GM20000 (cell line): ENCODE data around the gene PABPN1L.

Source experiments
- DNase-seq: peaks from one replicate; pipeline ENCODE4 v3.0.0; 2012; ENCODE audit warnings: low spot score
- CTCF ChIP-seq: IDR thresholded peaks from 2 replicates; pipeline ENCODE4 v1.5.1; 2012; ENCODE audit warnings: mild to moderate bottlenecking, control low read depth; ENCODE audit errors: extremely low read depth, missing control alignments

The PABPN1L gene

DNA sequence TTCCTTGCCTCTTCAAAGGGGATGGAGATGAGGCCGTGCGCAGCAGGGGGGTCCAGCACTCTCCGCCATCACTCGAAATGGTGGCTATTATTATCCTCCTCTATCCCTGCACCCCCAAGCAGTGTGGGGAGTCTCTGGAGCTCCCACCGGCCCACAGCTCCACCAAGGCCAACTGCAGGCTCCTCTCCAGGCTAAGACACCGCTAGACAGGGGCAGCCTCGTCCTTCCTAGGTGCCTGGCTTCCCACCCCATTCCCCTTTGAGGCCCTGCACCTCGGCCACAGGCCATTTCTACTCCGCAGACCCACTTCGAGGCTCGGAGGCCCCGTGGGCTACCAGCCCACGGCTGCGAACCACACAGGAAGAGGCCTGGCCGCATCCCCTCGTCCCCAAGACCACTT lies 39.6 kb upstream of the PABPN1L start:
- no peak for DNase-seq
- no peak for TF ChIP-seq CTCF

DNA sequence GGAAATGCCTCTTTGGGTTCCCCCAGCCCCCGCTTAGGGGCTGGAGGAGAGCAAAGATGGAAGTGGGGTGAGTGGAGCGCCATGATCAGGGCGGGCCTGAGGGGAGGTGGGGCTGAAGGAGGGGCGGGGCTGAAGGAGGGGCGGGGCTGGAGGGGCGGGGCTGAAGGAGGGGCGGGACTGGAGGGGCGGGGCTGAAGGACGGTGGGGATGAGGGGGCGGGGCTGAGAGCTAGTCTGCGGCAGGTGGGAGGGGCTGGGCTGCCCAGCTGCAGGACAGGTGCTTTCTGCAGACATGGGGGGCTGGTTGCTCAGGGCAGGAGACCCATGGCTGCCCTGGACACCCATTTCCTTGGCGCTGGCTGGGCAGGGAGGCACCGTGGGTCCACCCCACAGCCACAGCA lies 39.1 kb upstream of the PABPN1L start:
- peak; percentile 87 for DNase-seq
- no peak for TF ChIP-seq CTCF

DNA sequence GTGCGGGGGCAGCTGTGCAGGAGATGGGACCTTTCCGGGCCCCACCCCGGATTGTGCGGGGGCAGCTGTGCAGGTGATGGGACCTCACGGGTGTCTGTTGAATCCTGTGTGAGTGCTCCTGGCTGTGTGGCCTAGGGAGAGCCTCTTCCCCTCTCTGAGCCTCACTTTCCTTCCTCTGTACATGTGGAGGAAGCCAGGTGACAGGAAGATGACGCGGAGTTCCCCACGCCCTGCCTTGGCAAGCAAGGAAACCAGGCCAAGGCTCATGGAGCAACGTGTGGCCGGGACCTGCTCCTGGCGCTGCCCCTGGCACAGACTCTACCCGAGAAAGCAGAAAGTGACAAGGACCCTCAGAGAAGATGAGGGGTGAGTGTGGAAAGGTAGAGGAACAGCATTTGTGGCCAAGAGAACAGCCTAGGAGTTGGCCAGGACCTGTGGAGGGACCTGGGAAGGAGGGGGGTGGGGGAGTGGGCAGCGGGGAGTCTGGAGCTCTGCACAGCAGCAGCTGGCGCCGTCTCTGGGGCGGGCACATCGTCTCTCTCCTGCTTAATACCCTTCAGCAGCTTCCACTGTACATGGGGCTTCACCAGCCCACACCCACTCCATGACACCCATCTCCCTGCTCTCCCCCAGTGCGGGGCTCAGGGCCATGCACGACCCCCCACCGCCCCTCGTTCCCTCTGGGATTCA lies 38.4 kb upstream of the PABPN1L start:
- DNase-seq: no peak
- no peak for TF ChIP-seq CTCF

DNA sequence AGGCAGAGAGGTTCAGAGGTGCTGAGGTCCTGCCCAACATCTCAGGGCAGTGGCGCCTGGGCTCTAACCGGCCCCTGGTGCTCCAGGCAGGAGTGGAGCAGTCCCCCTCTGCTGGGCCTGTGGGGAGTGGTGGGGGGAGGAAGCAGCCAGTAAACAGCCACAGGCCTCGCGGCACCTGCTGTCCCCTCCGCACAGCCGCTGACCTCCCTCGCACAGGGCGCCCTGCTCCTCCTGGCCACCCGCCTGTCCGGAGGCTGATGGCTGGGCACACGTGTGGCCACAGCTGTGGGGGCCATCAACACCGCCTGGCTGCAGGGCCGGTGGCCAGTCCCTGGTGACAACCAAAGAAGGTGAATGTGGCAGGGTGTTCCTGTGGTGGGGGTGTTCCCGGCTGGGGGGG lies 36.8 kb upstream of the PABPN1L start:
- DNase-seq: no peak
- no peak for TF ChIP-seq CTCF

- TF ChIP-seq CTCF: no peak
- no peak for DNase-seq
Observed at GRCh38 chr16:88902744-88903143, 36.3 kb upstream of the PABPN1L start.

DNA sequence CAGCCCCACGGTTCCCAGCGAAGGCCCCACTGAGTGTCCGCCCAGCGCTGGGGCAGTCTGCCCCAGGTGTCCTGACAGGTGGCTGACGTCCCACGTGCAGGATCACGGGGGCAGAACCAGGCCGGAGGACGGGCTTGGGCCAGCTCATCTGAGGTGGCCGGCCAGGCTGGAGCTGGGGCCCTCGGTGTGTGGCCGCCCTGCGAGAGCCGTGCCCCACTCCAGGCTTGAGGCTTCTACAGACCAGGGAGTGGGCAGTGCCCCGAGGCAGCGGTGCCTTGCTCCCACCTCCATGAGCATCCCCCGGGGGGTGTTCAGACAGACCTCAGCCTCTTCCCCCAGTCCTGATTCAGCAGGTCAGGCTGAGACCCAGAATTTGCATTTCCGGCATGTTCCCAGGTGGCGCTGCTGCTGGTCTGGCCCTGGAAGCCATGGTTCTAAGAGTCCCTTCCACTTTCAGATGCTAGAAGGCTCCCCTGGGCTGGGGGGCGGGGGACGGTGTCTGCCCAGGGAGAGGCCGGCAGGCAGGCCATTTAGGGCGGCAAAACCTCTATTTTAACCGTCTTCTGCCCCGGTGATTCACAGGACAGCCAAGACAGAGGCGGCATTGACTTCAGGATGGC lies 35.4 kb upstream of the PABPN1L start:
- DNase-seq: no peak
- no peak for TF ChIP-seq CTCF

- no peak for TF ChIP-seq CTCF
- no peak for DNase-seq
Observed at GRCh38 chr16:88900662-88901052, 34.2 kb upstream of the PABPN1L start.
